HFFc6 (cell line): ENCODE measurements around the gene FAM120AOS. TPM values are rescaled to one million over a fixed set of nuclear protein-coding genes. Genes with fewer than 3 reads are reported as not detected.
A peak's percentile ranks its signal among the peaks of the same experiment; 100 is the strongest.

Source experiments
- DNase-seq: peaks from one replicate; pipeline ENCODE4 v3.0.0-alpha.2; 2018
- H3K27ac Mint-ChIP-seq: 2 replicates; pipeline ENCODE4 v1.8.0; 2020; ENCODE audit warnings: mild to moderate bottlenecking, mixed read lengths
- H3K27me3 Mint-ChIP-seq: 2 replicates; pipeline ENCODE4 v1.8.0; 2021; ENCODE audit warnings: mild to moderate bottlenecking, moderate library complexity, mixed read lengths; ENCODE audit not compliant: insufficient read depth
- H3K36me3 Mint-ChIP-seq: 2 replicates; pipeline ENCODE4 v1.8.0; 2021; ENCODE audit warnings: low read depth, mixed read lengths
- H3K4me1 Mint-ChIP-seq: 2 replicates; pipeline ENCODE4 v1.8.0; 2020; ENCODE audit warnings: low read depth, mixed read lengths
- H3K4me3 Mint-ChIP-seq: 2 replicates; pipeline ENCODE4 v1.8.0; 2020; ENCODE audit warnings: mild to moderate bottlenecking, moderate library complexity, mixed read lengths
- H3K9me3 Mint-ChIP-seq: 2 replicates; pipeline ENCODE4 v1.8.0; 2020; ENCODE audit warnings: mild to moderate bottlenecking, mixed read lengths
- CTCF ChIP-seq: fragments of 200-600 bp; sonication (generic); IDR thresholded peaks from 2 replicates; pipeline ENCODE4 v1.5.0; 2021; ENCODE audit warnings: antibody characterized with exemption, mild to moderate bottlenecking
- total RNA-seq, 6 experiments: library from RNA; stranded (reverse); fragmentation: NEBNext Ultra II Directional; extraction: Animal tissue kit (Norgen Biotek cat#: 25700); gene quantifications; 2 replicates in 1 of 6; 3 replicates in 5 of 6; pipeline ENCODE4 v1.2.3, GENCODE V29; 2021

FAM120AOS gene
- total RNA-seq, 6 experiments from 2014 or later, result 35.3 to 38.9 (median 36.6) TPM

GRCh38 chr9:93435386-93435785, 18.0 kb downstream of the FAM120AOS start:
- Mint-ChIP-seq H3K9me3 (no peaks in the 10 kb centered on the region), H3K27me3 (peaks cover 1% of the 10 kb centered on the region), H3K4me3 (no peak overlapping the region), H3K36me3 (no peaks in the 10 kb centered on the region), H3K27ac (no peak overlapping the region), H3K4me1 (no peaks in the 10 kb centered on the region)
- no peak for DNase-seq
- no peak for TF ChIP-seq CTCF

GRCh38 chr9:93434056-93434455, 19.3 kb downstream of the FAM120AOS start:
- DNase-seq, result no peak
- no peaks in the 10 kb centered on the region for H3K36me3 Mint-ChIP-seq
- H3K27ac Mint-ChIP-seq, result no peak overlapping the region
- TF ChIP-seq CTCF, result no peak
- no peak overlapping the region for H3K4me3 Mint-ChIP-seq
- H3K4me1 Mint-ChIP-seq, result no peaks in the 10 kb centered on the region
- no peaks in the 10 kb centered on the region for H3K9me3 Mint-ChIP-seq
- peaks cover 1% of the 10 kb centered on the region for H3K27me3 Mint-ChIP-seq

GRCh38 chr9:93432964-93433363, 20.4 kb downstream of the FAM120AOS start:
- DNase-seq, result no peak
- Mint-ChIP-seq H3K36me3 (no peaks in the 10 kb centered on the region), H3K4me1 (no peaks in the 10 kb centered on the region), H3K4me3 (no peak overlapping the region), H3K9me3 (no peaks in the 10 kb centered on the region), H3K27me3 (peaks cover 1% of the 10 kb centered on the region), H3K27ac (no peak overlapping the region)
- TF ChIP-seq CTCF, result no peak

GRCh38 chr9:93431539-93432105, 21.8 kb downstream of the FAM120AOS start:
- no peak for TF ChIP-seq CTCF
- no peak for DNase-seq

GRCh38 chr9:93427655-93428379, 25.6 kb downstream of the FAM120AOS start:
- no peak overlapping the region for H3K27ac Mint-ChIP-seq
- no peak for DNase-seq
- H3K27me3 Mint-ChIP-seq, result no peaks in the 10 kb centered on the region; the same call in 1 of the 2 replicates
- peak; percentile 48; the same call in 1 of the 2 replicates for TF ChIP-seq CTCF
- H3K9me3 Mint-ChIP-seq, result no peaks in the 10 kb centered on the region
- H3K4me1 Mint-ChIP-seq, result no peaks in the 10 kb centered on the region
- H3K4me3 Mint-ChIP-seq, result no peak overlapping the region
- no peaks in the 10 kb centered on the region for H3K36me3 Mint-ChIP-seq

More at GRCh38 chr9:93431539-93432105, 21.8 kb downstream of the FAM120AOS start:
- H3K36me3 Mint-ChIP-seq, result no peaks in the 10 kb centered on the region
- H3K4me1 Mint-ChIP-seq, result no peaks in the 10 kb centered on the region
- H3K9me3 Mint-ChIP-seq, result no peaks in the 10 kb centered on the region
- H3K27me3 Mint-ChIP-seq, result peaks cover 1% of the 10 kb centered on the region
- H3K4me3 Mint-ChIP-seq, result no peak overlapping the region
- H3K27ac Mint-ChIP-seq, result no peak overlapping the region
